HEK293T (cell line): ENCODE measurements around the gene KIAA0040.

Experiments
- FOXK2 ChIP-seq: fragments of 450-650 bp; IDR thresholded peaks from 2 replicates; pipeline ENCODE4 v1.6.1; 2016; ENCODE audit warnings: mild to moderate bottlenecking
- FOXM1 ChIP-seq: fragments of 450-650 bp; IDR thresholded peaks from 2 replicates; pipeline ENCODE4 v1.6.1; 2017; ENCODE audit warnings: mild to moderate bottlenecking, borderline replicate concordance
- L3MBTL2 ChIP-seq: fragments of 450-650 bp; conservative IDR thresholded peaks from 2 replicates; pipeline ENCODE4 v1.6.1; 2016; ENCODE audit warnings: mild to moderate bottlenecking
- NFRKB ChIP-seq: fragments of 450-650 bp; IDR thresholded peaks from 2 replicates; pipeline ENCODE4 v1.6.1; 2016; ENCODE audit warnings: mild to moderate bottlenecking, moderate library complexity
- SP1 ChIP-seq: fragments of 450-650 bp; IDR thresholded peaks from 2 replicates; pipeline ENCODE4 v1.6.1; 2017
- TARDBP ChIP-seq: fragments of 450-650 bp; IDR thresholded peaks from 2 replicates; pipeline ENCODE4 v1.6.1; 2016

DNA sequence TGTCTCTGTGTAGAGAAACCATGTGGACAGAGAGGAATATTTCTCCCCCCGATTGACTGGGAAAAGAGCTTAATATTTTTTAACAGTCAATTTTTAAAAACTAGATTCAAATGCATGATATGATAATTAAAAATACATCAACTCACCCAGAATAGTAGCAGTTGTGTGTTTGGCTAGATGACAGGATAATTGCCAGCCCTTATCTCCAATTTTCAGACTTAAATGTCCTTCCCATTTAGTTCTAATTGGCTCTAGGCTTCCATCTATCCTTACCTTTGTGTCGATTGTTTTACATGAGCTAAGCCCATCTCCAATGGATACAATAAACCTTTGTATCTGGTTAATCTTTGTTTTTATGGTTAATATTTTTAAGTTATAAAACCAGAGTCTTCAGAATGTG, 23.9 kb upstream of the KIAA0040 start:
- no peak for TF ChIP-seq FOXM1
- no peak for TF ChIP-seq TARDBP
- no peak for TF ChIP-seq SP1
- TF ChIP-seq L3MBTL2 = no peak
- no peak for TF ChIP-seq FOXK2
- TF ChIP-seq NFRKB = no peak
